ENCODE measurements around the gene ENO4.

Gene ENO4

GRCh38 chr10:116873134-116873533 is 23.8 kb downstream of the ENO4 start:
- no peak for DNase-seq

- DNase-seq, result no peak
Measured at GRCh38 chr10:116875897-116876296, 26.6 kb downstream of the ENO4 start.

GRCh38 chr10:116877391-116877790 is 28.1 kb downstream of the ENO4 start:
- no peak for DNase-seq

GRCh38 chr10:116878123-116878522 is 28.8 kb downstream of the ENO4 start:
- no peak for DNase-seq

- no peak for DNase-seq
Measured at GRCh38 chr10:116879817-116880216, 30.5 kb downstream of the ENO4 start.

GRCh38 chr10:116880716-116881482 is 31.6 kb downstream of the ENO4 start:
- DNase-seq, result peak; percentile 43

- DNase-seq, result no peak
Measured at GRCh38 chr10:116882639-116883038, 33.3 kb downstream of the ENO4 start.

- no peak for DNase-seq
Measured at GRCh38 chr10:116886772-116887171, 37.5 kb downstream of the ENO4 start.

GRCh38 chr10:116888380-116889055 is 39.2 kb downstream of the ENO4 start:
- DNase-seq, result no peak

GRCh38 chr10:116889066-116889465 is 39.8 kb downstream of the ENO4 start:
- DNase-seq, result no peak

- DNase-seq, result peak; percentile 75
Measured at GRCh38 chr10:116891208-116891607, 41.9 kb downstream of the ENO4 start.

- DNase-seq, result peak; percentile 70
Measured at GRCh38 chr10:116892907-116893685, 43.8 kb downstream of the ENO4 start.

GRCh38 chr10:116893686-116894037 is 44.4 kb downstream of the ENO4 start:
- no peak for DNase-seq

- no peak for DNase-seq
Measured at GRCh38 chr10:116899626-116900025, 50.3 kb downstream of the ENO4 start.

GRCh38 chr10:116905845-116906210 is 56.5 kb downstream of the ENO4 start:
- no peak for DNase-seq

GRCh38 chr10:116907245-116907987 is 58.1 kb downstream of the ENO4 start:
- DNase-seq, result no peak

- no peak for DNase-seq
Measured at GRCh38 chr10:116909307-116909706, 60.0 kb downstream of the ENO4 start.

- no peak for DNase-seq
Measured at GRCh38 chr10:116910910-116911309, 61.6 kb downstream of the ENO4 start.

GRCh38 chr10:116912162-116912561 is 62.9 kb downstream of the ENO4 start:
- no peak for DNase-seq

GRCh38 chr10:116913695-116914094 is 64.4 kb downstream of the ENO4 start:
- no peak for DNase-seq

GRCh38 chr10:116915340-116915739 is 66.0 kb downstream of the ENO4 start:
- DNase-seq, result no peak

GRCh38 chr10:116917481-116917880 is 68.2 kb downstream of the ENO4 start:
- no peak for DNase-seq

- no peak for DNase-seq
Measured at GRCh38 chr10:116918583-116918982, 69.3 kb downstream of the ENO4 start.
